Choroid plexus epithelial cell (primary cell): ENCODE data around the gene JSRP1.

Experiments used
- DNase-seq: peaks from one replicate; pipeline ENCODE4 v3.0.0-alpha.2; 2010; ENCODE audit warnings: low read depth
- H3K4me3 ChIP-seq: 2 replicates; pipeline ENCODE4 v1.5.1; 2011; ENCODE audit warnings: low read depth, mild to moderate bottlenecking, control low read depth, low read length, moderate library complexity
- TF ChIP-seq, protein P1 (sequence below): conservative IDR thresholded peaks from 2 replicates; pipeline ENCODE4 v1.5.1; 2011; ENCODE audit warnings: low read depth, mild to moderate bottlenecking, control low read depth, inconsistent platforms, low read length, moderate library complexity

The JSRP1 gene

DNA sequence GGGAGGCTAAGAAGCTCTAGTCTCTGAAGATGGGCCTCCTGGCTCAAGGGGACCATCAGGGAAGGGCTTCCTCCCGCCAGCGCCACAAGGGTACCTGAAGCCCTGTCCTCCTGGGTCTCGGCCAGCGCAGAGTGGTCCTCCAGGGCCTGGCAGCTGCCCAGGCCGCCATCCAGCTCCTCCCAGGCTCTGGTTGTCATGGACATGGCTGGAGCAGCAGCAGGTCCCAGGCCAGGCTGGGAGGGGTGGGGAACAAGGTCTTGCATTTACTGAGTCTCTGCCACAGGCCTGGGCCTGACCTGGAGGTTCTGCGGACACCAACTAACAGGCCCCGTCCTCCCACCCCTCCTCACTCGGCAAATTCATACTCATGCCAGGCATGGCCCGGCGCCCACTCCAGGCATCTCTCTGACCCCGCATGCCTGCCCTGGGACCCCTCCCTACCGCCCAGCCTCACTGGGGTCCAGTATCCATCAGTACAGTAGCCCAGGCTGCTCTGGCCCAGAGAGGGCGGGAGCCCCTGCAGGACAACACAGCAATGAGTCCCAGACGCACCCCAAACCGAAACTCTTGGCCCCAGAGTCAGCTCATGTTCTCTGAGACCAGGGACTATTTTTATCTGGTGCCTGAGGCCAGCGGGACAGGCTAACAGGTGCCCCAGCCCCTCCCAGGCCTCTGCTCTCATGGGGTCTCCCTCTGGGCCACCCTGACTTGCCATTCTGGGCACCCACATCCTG lies 938 bp downstream of the JSRP1 start:
- no peak overlapping the region for H3K4me3 ChIP-seq
- no peak for DNase-seq
- TF ChIP-seq, protein P1, sequence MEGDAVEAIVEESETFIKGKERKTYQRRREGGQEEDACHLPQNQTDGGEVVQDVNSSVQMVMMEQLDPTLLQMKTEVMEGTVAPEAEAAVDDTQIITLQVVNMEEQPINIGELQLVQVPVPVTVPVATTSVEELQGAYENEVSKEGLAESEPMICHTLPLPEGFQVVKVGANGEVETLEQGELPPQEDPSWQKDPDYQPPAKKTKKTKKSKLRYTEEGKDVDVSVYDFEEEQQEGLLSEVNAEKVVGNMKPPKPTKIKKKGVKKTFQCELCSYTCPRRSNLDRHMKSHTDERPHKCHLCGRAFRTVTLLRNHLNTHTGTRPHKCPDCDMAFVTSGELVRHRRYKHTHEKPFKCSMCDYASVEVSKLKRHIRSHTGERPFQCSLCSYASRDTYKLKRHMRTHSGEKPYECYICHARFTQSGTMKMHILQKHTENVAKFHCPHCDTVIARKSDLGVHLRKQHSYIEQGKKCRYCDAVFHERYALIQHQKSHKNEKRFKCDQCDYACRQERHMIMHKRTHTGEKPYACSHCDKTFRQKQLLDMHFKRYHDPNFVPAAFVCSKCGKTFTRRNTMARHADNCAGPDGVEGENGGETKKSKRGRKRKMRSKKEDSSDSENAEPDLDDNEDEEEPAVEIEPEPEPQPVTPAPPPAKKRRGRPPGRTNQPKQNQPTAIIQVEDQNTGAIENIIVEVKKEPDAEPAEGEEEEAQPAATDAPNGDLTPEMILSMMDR: no peak

DNA sequence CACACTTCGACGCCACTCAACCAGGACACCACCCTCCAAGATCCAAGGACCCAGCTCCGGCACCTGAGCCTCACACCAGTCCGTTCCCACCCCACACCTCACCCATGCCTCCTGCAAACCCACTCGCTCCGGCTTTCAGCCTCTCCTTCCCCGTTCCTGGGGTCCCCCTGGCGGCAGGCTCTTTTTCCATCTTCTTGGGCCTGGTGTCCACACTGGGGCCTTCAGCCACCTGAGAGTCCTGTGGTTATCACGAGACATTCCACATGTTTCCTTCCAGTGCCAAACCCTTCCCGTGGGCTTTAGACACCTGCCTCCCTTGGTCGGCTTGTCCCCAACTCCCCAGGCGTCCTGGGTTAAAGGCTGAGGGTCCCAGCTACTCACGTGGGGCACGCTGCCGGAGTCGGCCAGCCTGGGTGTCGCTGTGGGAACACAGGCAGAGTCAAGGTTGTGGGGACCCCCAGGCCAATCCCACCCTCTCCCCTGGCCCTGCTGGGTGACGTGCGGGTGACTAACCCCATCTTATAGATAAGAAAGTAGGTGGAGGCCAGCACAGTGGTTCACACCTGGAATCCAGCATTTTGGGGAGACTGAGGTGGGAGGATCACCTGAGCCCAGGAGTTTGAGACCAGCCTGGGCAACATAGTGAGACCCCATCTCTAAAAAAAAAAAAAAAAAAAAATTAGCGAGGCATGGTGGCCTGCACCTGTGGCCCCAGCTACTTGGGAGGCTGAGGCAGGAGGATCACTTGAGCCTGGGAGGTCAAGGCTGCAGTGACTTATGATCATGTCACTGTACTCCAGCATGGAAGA lies 1.9 kb downstream of the JSRP1 start:
- H3K4me3 ChIP-seq: no peak overlapping the region
- peak; percentile 67 for DNase-seq
- TF ChIP-seq, protein P1: peak; percentile 79

DNA sequence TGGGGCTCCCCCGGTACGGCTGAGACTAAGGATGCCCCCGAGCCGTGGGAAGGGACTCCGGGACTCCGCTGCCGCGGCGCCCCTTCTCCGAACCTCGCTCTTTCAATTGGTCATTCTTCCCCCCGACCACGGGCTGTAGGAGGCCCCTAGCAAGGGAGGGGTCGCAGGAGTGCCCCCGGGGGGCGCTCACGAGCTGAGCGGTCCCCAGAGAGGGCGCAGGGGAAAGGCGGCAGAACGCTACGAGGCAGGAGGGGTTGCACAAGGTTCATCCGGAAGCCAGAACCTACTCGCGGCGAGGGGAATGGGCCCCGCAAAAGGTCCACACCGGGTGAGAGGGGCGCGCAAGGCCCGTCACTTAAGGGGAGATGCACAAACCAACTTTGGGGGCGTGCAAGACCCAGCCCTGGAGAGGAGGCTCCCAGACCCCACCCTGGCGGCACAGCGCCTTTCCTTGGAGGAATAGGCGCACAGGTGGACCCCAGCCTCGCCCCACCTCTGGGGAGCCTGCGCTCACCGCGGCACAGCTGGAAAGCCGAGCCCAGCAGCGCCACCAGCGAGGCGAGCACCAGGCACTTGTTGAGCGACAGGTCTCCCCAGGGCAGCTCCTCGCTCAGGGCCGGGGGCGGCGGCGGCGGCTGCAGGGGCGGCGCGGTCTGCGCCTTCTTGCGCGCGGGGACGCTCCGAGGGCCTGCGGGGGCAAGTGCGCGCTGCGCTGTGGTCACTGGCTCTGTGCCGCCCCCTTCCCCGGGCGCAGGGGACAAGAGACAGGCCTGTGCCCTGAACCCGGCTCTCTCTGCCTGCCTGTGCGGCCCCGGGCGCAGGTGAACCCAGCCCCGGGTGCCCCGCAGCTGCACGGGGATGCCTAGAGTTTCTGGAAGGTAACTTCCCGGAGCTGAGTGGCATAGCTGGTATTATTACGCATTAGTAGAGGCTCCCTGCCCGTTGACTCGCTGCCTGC lies 2.8 kb downstream of the JSRP1 start:
- no peak overlapping the region for H3K4me3 ChIP-seq
- DNase-seq: no peak
- TF ChIP-seq, protein P1: peak; percentile 23

DNA sequence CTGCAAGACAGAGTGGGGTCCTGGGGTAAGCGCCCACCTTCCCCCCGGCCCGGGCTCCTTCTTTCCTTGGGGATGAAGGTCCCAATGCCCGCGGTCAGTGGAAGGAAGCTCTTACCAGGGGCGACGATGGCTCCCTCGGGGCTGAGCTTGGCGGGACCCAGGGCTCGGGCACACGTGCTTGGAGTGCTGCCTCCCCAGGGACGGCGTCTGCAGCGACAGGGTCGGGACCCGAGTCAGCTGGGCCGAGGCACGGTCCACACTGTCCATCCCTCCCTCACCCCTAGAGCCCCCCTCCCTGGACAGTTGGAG lies 3.5 kb downstream of the JSRP1 start:
- no peak for DNase-seq
- TF ChIP-seq, protein P1: no peak
- H3K4me3 ChIP-seq: no peak overlapping the region

DNA sequence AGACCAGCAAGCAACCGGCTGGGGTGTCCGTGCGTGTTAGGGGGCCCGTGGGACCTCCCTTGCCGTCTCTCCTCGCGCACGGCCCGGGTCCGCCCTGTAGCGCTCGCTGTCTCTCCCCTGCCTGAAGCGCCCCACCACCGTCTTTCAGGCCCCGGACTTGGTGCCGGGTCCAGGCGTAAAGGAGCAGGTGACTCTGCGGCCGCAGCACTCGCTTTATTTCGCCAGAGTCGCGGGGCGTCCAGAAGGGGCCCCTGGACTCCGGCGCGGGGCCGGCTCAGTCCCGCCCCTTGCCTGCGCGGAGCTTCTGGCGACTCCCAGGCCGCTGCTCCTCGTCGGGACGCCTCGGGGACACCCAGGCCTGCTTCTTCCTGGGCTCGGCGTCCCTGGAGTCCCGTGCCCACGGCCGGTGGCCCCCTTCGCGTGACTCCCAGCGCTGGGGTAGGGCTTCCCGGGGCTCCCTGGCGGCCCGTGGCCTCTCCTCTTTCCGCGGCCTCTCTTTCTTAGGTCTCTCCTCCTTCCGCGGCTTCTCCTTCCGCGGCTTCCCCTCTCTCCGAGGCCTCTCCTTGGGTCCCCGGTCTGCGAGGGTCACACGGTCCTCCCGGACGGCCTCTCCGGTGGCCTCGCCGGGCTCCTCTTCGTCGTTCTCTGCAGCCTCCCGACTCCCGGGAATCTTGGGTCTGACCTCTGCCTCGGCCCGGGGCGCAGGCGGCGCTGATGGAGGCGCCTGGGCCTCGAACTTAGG lies 4.0 kb downstream of the JSRP1 start:
- no peak overlapping the region for H3K4me3 ChIP-seq
- no peak for DNase-seq
- TF ChIP-seq, protein P1: no peak
